Ishikawa (cell line): Measurements from ENCODE around the gene OXA1L.

ENCODE experiments used
- EGR1 ChIP-seq: IDR thresholded peaks from 2 replicates; pipeline ENCODE4 v1.6.1; 2012
- NFIC ChIP-seq: IDR thresholded peaks from 2 replicates; pipeline ENCODE4 v1.6.1; 2012
- RAD21 ChIP-seq: IDR thresholded peaks from 2 replicates; pipeline ENCODE4 v1.6.1; 2012; ENCODE audit warnings: low read depth
- REST ChIP-seq: IDR thresholded peaks from 2 replicates; pipeline ENCODE4 v1.6.1; 2012; ENCODE audit warnings: low read depth, mild to moderate bottlenecking
- TAF1 ChIP-seq: IDR thresholded peaks from 2 replicates; pipeline ENCODE4 v1.6.1; 2012; ENCODE audit warnings: low read depth, mild to moderate bottlenecking
- YY1 ChIP-seq: IDR thresholded peaks from 2 replicates; pipeline ENCODE4 v1.6.1; 2012; ENCODE audit warnings: low read depth

- TF ChIP-seq TAF1 (no peak), REST (no peak), RAD21 (no peak), NFIC (no peak), EGR1 (no peak), YY1 (no peak)
Measured at GRCh38 chr14:22822016-22822570, 55.6 kb downstream of the OXA1L start.
